Renal cortex interstitium (tissue), 11 donors: Measurements from ENCODE around the gene C22orf39. TPM values are rescaled to one million over a fixed set of nuclear protein-coding genes. Genes with fewer than 3 reads are reported as not detected.
A peak's percentile ranks its signal among the peaks of the same experiment; 100 is the strongest.
"Not testable (repeated sequence)": the region's sequence is repeated elsewhere in the genome, so short reads cannot be mapped to it uniquely, and the experiment has no call there.

Source experiments
- DNase-seq, 11 donors: peaks; one replicate each; pipeline ENCODE4 v3.0.0-alpha.2; 2013; ENCODE audit warnings: low read depth in 9 of 11, low spot score in 4 of 11; ENCODE audit errors: extremely low read depth in 1 of 11
- polyA plus RNA-seq, 3 donors: library from polyadenylated mRNA; unstranded; fragments of 120-200 nt; gene quantifications; one replicate each; pipeline ENCODE4 v1.2.1, GENCODE V29; 2013; ENCODE audit not compliant: insufficient read length in 3 of 3

Gene C22orf39
- polyA plus RNA-seq, 3 donors, result 39.8 to 45.9 (median 41.2) TPM

GRCh38 chr22:19463491-19464469 is 16.3 kb upstream of the C22orf39 start:
- DNase-seq, result no peak

- no peak for DNase-seq
Measured at GRCh38 chr22:19463008-19463407, 15.5 kb upstream of the C22orf39 start.

GRCh38 chr22:19461506-19461905 is 14.0 kb upstream of the C22orf39 start:
- DNase-seq, result no peak

GRCh38 chr22:19460036-19460435 is 12.5 kb upstream of the C22orf39 start:
- no peak for DNase-seq

GRCh38 chr22:19457828-19458428 is 10.4 kb upstream of the C22orf39 start:
- DNase-seq, result no peak

GRCh38 chr22:19456541-19456940 is 9.0 kb upstream of the C22orf39 start:
- DNase-seq, result no peak

- DNase-seq, result no peak
Measured at GRCh38 chr22:19455585-19456370, 8.3 kb upstream of the C22orf39 start.

- no peak for DNase-seq
Measured at GRCh38 chr22:19455033-19455432, 7.5 kb upstream of the C22orf39 start.

- DNase-seq, result no peak
Measured at GRCh38 chr22:19454156-19454555, 6.6 kb upstream of the C22orf39 start.

- no peak for DNase-seq
Measured at GRCh38 chr22:19453718-19454117, 6.2 kb upstream of the C22orf39 start.

- no peak for DNase-seq
Measured at GRCh38 chr22:19451570-19451969, 4.1 kb upstream of the C22orf39 start.

GRCh38 chr22:19450363-19451175 is 3.1 kb upstream of the C22orf39 start:
- no peak for DNase-seq

GRCh38 chr22:19449422-19449767 is 1.9 kb upstream of the C22orf39 start:
- no peak for DNase-seq

- no peak for DNase-seq
Measured at GRCh38 chr22:19448739-19449421, 1.4 kb upstream of the C22orf39 start.

- peak in 8 of 11 donors; percentile 28 to 65 (median 58) for DNase-seq
Measured at GRCh38 chr22:19448076-19448607, 631 bp upstream of the C22orf39 start.

- DNase-seq, result peak in 1 of 11 donors; percentile 11
Measured at GRCh38 chr22:19446603-19447329, 745 bp downstream of the C22orf39 start.

- DNase-seq, result not testable (repeated sequence)
Measured at GRCh38 chr22:19445279-19445982, 2.1 kb downstream of the C22orf39 start.
